ENCODE data around the gene TSPEAR. TPM values are rescaled to one million over a fixed set of nuclear protein-coding genes. Genes with fewer than 3 reads are reported as not detected.

Gene TSPEAR
- total and polyA plus RNA-seq, 2 donors from 2014 or later: 0.09 to 0.22 TPM

- no peak overlapping the region for H3K4me3 ChIP-seq (ENCODE audit: low read length in 3 of 3)
- no peak for TF ChIP-seq CTCF (IDR thresholded peaks at IDR 0.05; ENCODE audit: borderline replicate concordance, extremely low read depth, insufficient read depth)
- intact Hi-C loops (cut with DNase I): no loop called here
- H3K27me3 ChIP-seq (ENCODE audit: control insufficient read depth, insufficient read depth, low read length): no peaks in the 10 kb centered on the region
- peaks cover 0 to 11% (median 4%) of the 10 kb centered on the region in 3 donors for H3K9me3 ChIP-seq (ENCODE audit: control insufficient read depth in 2 of 3, insufficient read depth in 1 of 3, low read length in 3 of 3)
- no peak overlapping the region for H3K9ac ChIP-seq (ENCODE audit: low read length in 3 of 3)
- no peak overlapping the region for H3K27ac ChIP-seq (ENCODE audit: low read depth in 2 of 2, low read length in 2 of 2)
- DNase-seq: no peak
- H3K36me3 ChIP-seq (ENCODE audit: control insufficient read depth in 2 of 3, insufficient read depth in 3 of 3, low read length in 3 of 3): no peaks in the 10 kb centered on the region
- no peaks in the 10 kb centered on the region for H3K4me1 ChIP-seq (ENCODE audit: control insufficient read depth in 2 of 3, insufficient read depth in 2 of 3, low read depth in 1 of 3, low read length in 3 of 3)
- no peak for FAIRE-seq
Measured at GRCh38 chr21:44656868-44657267, 54.5 kb downstream of the TSPEAR start.

GRCh38 chr21:44654576-44655175 lies 56.7 kb downstream of the TSPEAR start, which contains the start of gene KRTAP12-4:
TSS of gene KRTAP12-4 (minus strand) at chr21:44654659. CDS start at chr21:44654614, 45 bp downstream.
- Histone ChIP-seq H3K9ac (ENCODE audit: low read length in 3 of 3) (no peak within 1 kb of the TSS), H3K4me1 (ENCODE audit: control insufficient read depth in 2 of 3, insufficient read depth in 2 of 3, low read depth in 1 of 3, low read length in 3 of 3) (no peaks in the 10 kb centered on the region), H3K27me3 (ENCODE audit: control insufficient read depth, insufficient read depth, low read length) (no peaks in the 10 kb centered on the region), H3K36me3 (ENCODE audit: control insufficient read depth in 2 of 3, insufficient read depth in 3 of 3, low read length in 3 of 3) (no peaks in the 10 kb centered on the region), H3K9me3 (ENCODE audit: control insufficient read depth in 2 of 3, insufficient read depth in 1 of 3, low read length in 3 of 3) (peaks cover 0 to 11% (median 4%) of the 10 kb centered on the region in 3 donors), H3K27ac (ENCODE audit: low read depth in 2 of 2, low read length in 2 of 2) (no peak within 1 kb of the TSS), H3K4me3 (ENCODE audit: low read length in 3 of 3) (no peak within 1 kb of the TSS)
- DNase-seq (no peak), FAIRE-seq (no peak)
- intact Hi-C loops (cut with DNase I): no loop called here
- TF ChIP-seq CTCF (IDR thresholded peaks at IDR 0.05; ENCODE audit: borderline replicate concordance, extremely low read depth, insufficient read depth): no peak

GRCh38 chr21:44653656-44654575 lies 57.5 kb downstream of the TSPEAR start:
- intact Hi-C loops (cut with DNase I): no loop called here
- H3K9me3 ChIP-seq (ENCODE audit: control insufficient read depth in 2 of 3, insufficient read depth in 1 of 3, low read length in 3 of 3): peaks cover 0 to 11% (median 4%) of the 10 kb centered on the region in 3 donors
- H3K27me3 ChIP-seq (ENCODE audit: control insufficient read depth, insufficient read depth, low read length): no peaks in the 10 kb centered on the region
- H3K4me3 ChIP-seq (ENCODE audit: low read length in 3 of 3): no peak overlapping the region
- no peaks in the 10 kb centered on the region for H3K36me3 ChIP-seq (ENCODE audit: control insufficient read depth in 2 of 3, insufficient read depth in 3 of 3, low read length in 3 of 3)
- TF ChIP-seq CTCF (IDR thresholded peaks at IDR 0.05; ENCODE audit: borderline replicate concordance, extremely low read depth, insufficient read depth): no peak
- no peak overlapping the region for H3K9ac ChIP-seq (ENCODE audit: low read length in 3 of 3)
- no peak overlapping the region for H3K27ac ChIP-seq (ENCODE audit: low read depth in 2 of 2, low read length in 2 of 2)
- DNase-seq (peak in 1 of 5 donors; percentile 76), FAIRE-seq (no peak)
- no peaks in the 10 kb centered on the region for H3K4me1 ChIP-seq (ENCODE audit: control insufficient read depth in 2 of 3, insufficient read depth in 2 of 3, low read depth in 1 of 3, low read length in 3 of 3)

All from kidney (tissue), 14 donors.